Fibroblast of lung (primary cell): Measurements from ENCODE around the gene GRHPR. TPM values are rescaled to one million over a fixed set of nuclear protein-coding genes. Genes with fewer than 3 reads are reported as not detected.

Experiments used
- DNase-seq, 2 donors: peaks; one replicate each; pipeline versions ENCODE4 v3.0.0 to v3.0.0-alpha.2; 2010; ENCODE audit warnings: low read depth in 2 of 2
- H2AFZ ChIP-seq: 2 replicates; pipeline ENCODE4 v1.5.1; 2012; ENCODE audit warnings: low read length, control low read depth, inconsistent platforms
- H3K27ac ChIP-seq: 2 replicates; pipeline ENCODE4 v1.5.1; 2011; ENCODE audit warnings: low read length, control low read depth; ENCODE audit not compliant: insufficient read depth
- H3K27me3 ChIP-seq: 2 replicates; pipeline ENCODE4 v1.5.1; 2011; ENCODE audit warnings: mild to moderate bottlenecking, low read length; ENCODE audit not compliant: control insufficient read depth, insufficient read depth
- H3K36me3 ChIP-seq: 2 replicates; pipeline ENCODE4 v1.5.1; 2011; ENCODE audit warnings: low read length; ENCODE audit not compliant: control insufficient read depth, insufficient read depth
- H3K4me1 ChIP-seq: 2 replicates; pipeline ENCODE4 v1.5.1; 2011; ENCODE audit warnings: low read length; ENCODE audit not compliant: control insufficient read depth, insufficient read depth; ENCODE audit errors: extremely low read depth
- H3K4me2 ChIP-seq: 2 replicates; pipeline ENCODE4 v1.5.1; 2011; ENCODE audit warnings: low read length, control low read depth; ENCODE audit not compliant: insufficient read depth; ENCODE audit errors: extremely low read depth
- H3K4me3 ChIP-seq, 4 experiments: fragments of 200-600 bp in 1 of 4; sonication (generic) in 1 of 4; replicated peaks in 1 of 4; 2 replicates each; pipeline ENCODE4 v1.5.1; 2011 to 2016; ENCODE audit warnings: low read length in 4 of 4, low read depth in 3 of 4, mild to moderate bottlenecking in 3 of 4, control low read depth in 2 of 4, inconsistent platforms in 1 of 4, mixed read lengths in 1 of 4; ENCODE audit not compliant: insufficient read depth in 1 of 4; ENCODE audit errors: control extremely low read depth in 1 of 4
- H3K79me2 ChIP-seq: 2 replicates; pipeline ENCODE4 v1.5.1; 2012; ENCODE audit warnings: mild to moderate bottlenecking, low read length, inconsistent platforms; ENCODE audit not compliant: control insufficient read depth, insufficient read depth
- H3K9ac ChIP-seq: 2 replicates; pipeline ENCODE4 v1.5.1; 2011; ENCODE audit warnings: mild to moderate bottlenecking, low read length, control low read depth; ENCODE audit not compliant: insufficient read depth
- H3K9me3 ChIP-seq: 2 replicates; pipeline ENCODE4 v1.5.1; 2012; ENCODE audit warnings: low read depth, low read length; ENCODE audit not compliant: control insufficient read depth, insufficient read depth
- H4K20me1 ChIP-seq: 2 replicates; pipeline ENCODE4 v1.5.1; 2011; ENCODE audit warnings: low read length; ENCODE audit not compliant: control insufficient read depth, insufficient read depth; ENCODE audit errors: extremely low read depth
- CTCF ChIP-seq, 2 donors: IDR thresholded peaks in 1 of 2; conservative IDR thresholded peaks in 1 of 2; 1 replicate in 1 of 2; 2 replicates in 1 of 2; pipeline ENCODE4 v1.5.1; 2011 to 2012; ENCODE audit warnings: low read length in 2 of 2, control low read depth in 1 of 2, inconsistent platforms in 1 of 2, low read depth in 1 of 2, mild to moderate bottlenecking in 1 of 2
- EZH2 ChIP-seq: IDR thresholded peaks from 2 replicates; pipeline ENCODE4 v1.5.1; 2012; ENCODE audit warnings: low read length, control low read depth, mild to moderate bottlenecking; ENCODE audit errors: missing control alignments
- polyA plus RNA-seq, 2 donors: library from polyadenylated mRNA; depleted of rRNA in 1 of 2; stranded (reverse) in 1 of 2; unstranded in 1 of 2; fragments of >200 nt; gene quantifications; 2 replicates each; pipeline ENCODE4 v1.2.1, GENCODE V29; 2011 to 2012; ENCODE audit warnings: missing spikeins in 1 of 2
- total RNA-seq: library from RNA; depleted of rRNA; stranded (reverse); fragments of >200 nt; gene quantifications from 2 replicates; pipeline ENCODE4 v1.2.1, GENCODE V29; 2014

GRHPR gene
- total and polyA plus RNA-seq, 2 donors (not counting 1 experiment from before 2014, with no cell fraction given), result 107 to 108 TPM

- TF ChIP-seq EZH2, result no peak
- TF ChIP-seq CTCF (conservative IDR thresholded peaks at IDR 0.05 in 1 of 2, IDR thresholded peaks at IDR 0.05 in 1 of 2; ENCODE audit: low read depth in 1 of 2, low read length in 2 of 2), result no peak
- no peak overlapping the region for H3K9ac ChIP-seq
- peaks cover 24% of the 10 kb centered on the region for H3K79me2 ChIP-seq
- H3K36me3 ChIP-seq, result peaks cover 30% of the 10 kb centered on the region
- H3K27me3 ChIP-seq, result no peaks in the 10 kb centered on the region
- no peak overlapping the region for H3K4me2 ChIP-seq
- H3K27ac ChIP-seq, result no peak overlapping the region
- no peaks in the 10 kb centered on the region for H4K20me1 ChIP-seq
- no peak overlapping the region for H2AFZ ChIP-seq
- H3K4me3 ChIP-seq, result no peak overlapping the region
- H3K4me1 ChIP-seq, result peaks cover 8% of the 10 kb centered on the region
- DNase-seq, result no peak
- no peaks in the 10 kb centered on the region for H3K9me3 ChIP-seq
Measured at GRCh38 chr9:37428345-37428744, 5.8 kb downstream of the GRHPR start.

- Histone ChIP-seq H3K79me2 (peaks cover 11% of the 10 kb centered on the region), H3K4me1 (peaks cover 2% of the 10 kb centered on the region), H2AFZ (no peak overlapping the region), H3K27ac (no peak overlapping the region), H3K9me3 (no peaks in the 10 kb centered on the region), H3K4me2 (no peak overlapping the region), H3K9ac (no peak overlapping the region), H4K20me1 (no peaks in the 10 kb centered on the region), H3K4me3 (no peak overlapping the region), H3K27me3 (no peaks in the 10 kb centered on the region), H3K36me3 (peaks cover 31% of the 10 kb centered on the region)
- no peak for DNase-seq
- TF ChIP-seq CTCF (conservative IDR thresholded peaks at IDR 0.05 in 1 of 2, IDR thresholded peaks at IDR 0.05 in 1 of 2; ENCODE audit: low read depth in 1 of 2, low read length in 2 of 2), result no peak
- no peak for TF ChIP-seq EZH2
Measured at GRCh38 chr9:37429441-37430285, 7.2 kb downstream of the GRHPR start.

GRCh38 chr9:37430841-37431597 is 8.5 kb downstream of the GRHPR start:
- H3K9me3 ChIP-seq, result no peaks in the 10 kb centered on the region
- H3K79me2 ChIP-seq, result no peaks in the 10 kb centered on the region
- H3K4me2 ChIP-seq, result no peak overlapping the region
- DNase-seq, result peak in 1 of 2 donors; percentile 32
- no peak overlapping the region for H3K4me3 ChIP-seq
- H2AFZ ChIP-seq, result no peak overlapping the region
- no peaks in the 10 kb centered on the region for H4K20me1 ChIP-seq
- no peaks in the 10 kb centered on the region for H3K27me3 ChIP-seq
- H3K4me1 ChIP-seq, result no peaks in the 10 kb centered on the region
- peaks cover 30% of the 10 kb centered on the region for H3K36me3 ChIP-seq
- H3K27ac ChIP-seq, result no peak overlapping the region
- H3K9ac ChIP-seq, result no peak overlapping the region
- TF ChIP-seq EZH2, result no peak
- TF ChIP-seq CTCF (conservative IDR thresholded peaks at IDR 0.05 in 1 of 2, IDR thresholded peaks at IDR 0.05 in 1 of 2; ENCODE audit: low read depth in 1 of 2, low read length in 2 of 2), result no peak
